HG02759 (cell line): Measurements from ENCODE around the gene MAP7D3.

Experiments used
- ATAC-seq: cut with Tn5 transposase; IDR thresholded peaks from one replicate; pipeline ENCODE4 v1.9.1; 2021; ENCODE audit warnings: mild to moderate bottlenecking, moderate library complexity; ENCODE audit not compliant: unreplicated experiment

MAP7D3 gene

DNA sequence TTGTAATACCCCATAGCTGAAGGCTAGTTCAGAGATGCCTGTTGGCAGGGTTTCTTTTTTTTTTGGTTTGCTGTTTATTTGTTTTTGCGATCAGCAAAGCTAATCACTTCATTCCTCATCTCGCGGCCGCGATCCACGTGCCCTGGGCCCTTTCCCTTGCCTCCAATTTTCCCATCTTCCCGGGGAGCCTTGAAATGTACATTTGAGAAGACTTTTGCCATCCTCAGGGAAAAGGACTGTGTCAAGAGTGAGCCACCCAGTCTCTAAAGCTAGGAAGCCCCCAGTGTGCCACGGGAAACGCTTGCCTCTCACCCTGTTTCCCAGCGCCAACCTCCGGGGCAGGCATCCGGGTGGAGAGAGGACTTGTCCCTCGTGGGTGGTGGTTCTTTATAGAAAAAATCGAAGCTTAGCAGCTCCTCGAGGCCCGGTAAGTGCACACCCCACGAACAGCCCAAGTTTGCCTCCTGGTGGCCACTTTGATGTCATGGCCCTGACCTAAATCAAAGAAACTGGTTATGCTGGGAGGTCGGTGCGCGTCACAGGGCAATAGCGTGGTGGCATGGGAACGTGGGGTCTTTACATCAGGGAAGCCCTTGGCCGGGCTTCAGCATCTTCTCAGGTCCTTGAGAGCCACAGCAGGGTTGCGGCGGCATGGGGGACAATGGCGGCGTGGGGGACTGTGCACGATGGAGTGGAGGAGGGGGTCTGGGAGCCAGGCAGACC, 42.0 kb downstream of the MAP7D3 start:
- ATAC-seq, result no peak

- ATAC-seq, result no peak
Observed at GRCh38 chrX:136207546-136207945, 43.7 kb downstream of the MAP7D3 start.

GRCh38 chrX:136206916-136207315, 44.3 kb downstream of the MAP7D3 start:
- ATAC-seq, result no peak

- no peak for ATAC-seq
Observed at GRCh38 chrX:136205882-136206380, 45.3 kb downstream of the MAP7D3 start.

DNA sequence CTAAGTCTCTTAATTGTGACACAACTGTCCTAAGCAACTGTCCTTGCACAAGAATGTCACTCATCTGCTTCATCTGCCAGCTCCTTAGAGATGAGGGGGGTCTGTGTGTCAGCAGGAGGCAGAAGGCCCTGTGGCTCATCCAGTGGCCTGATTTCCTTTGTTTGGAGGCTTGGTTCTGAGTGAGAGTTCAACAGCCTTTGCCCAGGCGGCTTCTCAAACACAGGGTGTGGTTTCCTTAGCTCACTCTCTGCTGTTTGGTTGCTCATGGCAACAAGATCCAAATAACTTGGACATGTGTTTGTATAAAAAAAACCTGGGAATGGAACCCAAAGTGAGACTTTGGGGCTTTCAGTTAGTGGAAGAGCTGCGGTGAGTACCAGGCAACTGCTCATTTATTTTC, 46.6 kb downstream of the MAP7D3 start:
- ATAC-seq, result no peak

- no peak for ATAC-seq
Observed at GRCh38 chrX:136203951-136204350, 47.2 kb downstream of the MAP7D3 start.

- ATAC-seq, result no peak
Observed at GRCh38 chrX:136203438-136203837, 47.8 kb downstream of the MAP7D3 start.

- no peak for ATAC-seq
Observed at GRCh38 chrX:136202889-136203288, 48.3 kb downstream of the MAP7D3 start.

GRCh38 chrX:136201601-136202000, 49.6 kb downstream of the MAP7D3 start:
- no peak for ATAC-seq

- ATAC-seq, result no peak
Observed at GRCh38 chrX:136200466-136200865, 50.7 kb downstream of the MAP7D3 start.

- no peak for ATAC-seq
Observed at GRCh38 chrX:136199365-136199764, 51.8 kb downstream of the MAP7D3 start.

DNA sequence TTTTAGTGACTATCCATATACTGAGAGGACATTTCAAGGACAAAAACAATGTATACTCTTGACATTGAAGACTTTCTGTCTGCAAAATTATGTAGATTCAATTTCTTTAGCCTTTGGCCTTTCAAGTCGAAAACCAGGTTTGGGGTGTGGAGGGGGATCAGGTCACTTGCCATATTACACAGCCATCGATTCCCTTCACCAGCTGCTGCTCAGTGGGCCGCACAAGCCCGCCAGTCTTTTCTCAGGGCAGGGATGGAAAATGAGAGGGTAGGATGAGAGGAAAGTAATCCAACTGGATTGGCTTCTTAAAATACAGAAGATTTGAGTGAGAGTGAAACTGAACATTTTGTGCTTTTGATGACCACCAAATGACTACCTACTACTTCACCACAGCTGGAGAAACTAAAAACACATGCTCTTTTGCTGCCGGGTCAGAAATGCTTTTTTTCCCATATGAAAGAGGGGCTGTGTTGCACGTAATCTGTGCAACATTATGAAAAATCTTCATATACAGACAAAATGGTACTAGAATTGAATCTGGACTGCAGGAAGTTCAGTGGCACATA, 52.4 kb downstream of the MAP7D3 start:
- ATAC-seq, result no peak

- no peak for ATAC-seq
Observed at GRCh38 chrX:136198010-136198409, 53.2 kb downstream of the MAP7D3 start.

DNA sequence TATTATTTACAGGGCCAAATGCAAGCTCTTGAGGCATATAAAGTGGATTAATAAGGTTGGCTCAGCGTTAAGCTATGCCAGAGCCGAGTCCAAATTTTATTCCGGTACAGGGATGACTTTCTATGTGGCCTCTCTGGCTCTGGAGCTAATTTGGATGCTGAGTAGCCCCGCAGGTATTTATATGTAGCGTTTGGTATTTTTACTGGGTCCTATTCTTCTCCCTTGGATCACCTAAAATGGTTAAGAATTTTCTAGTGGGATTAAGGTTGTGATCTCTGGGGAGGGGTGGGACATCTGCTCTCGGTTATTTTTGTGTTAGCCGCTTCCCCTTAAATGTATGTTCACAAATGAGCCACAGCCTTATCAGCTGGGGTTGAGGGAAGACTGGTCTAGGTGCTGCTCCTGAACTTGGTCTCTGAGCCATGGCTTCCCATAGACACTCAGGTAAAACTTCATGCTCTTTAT, 54.5 kb downstream of the MAP7D3 start:
- no peak for ATAC-seq

- ATAC-seq, result no peak
Observed at GRCh38 chrX:136195247-136195646, 56.0 kb downstream of the MAP7D3 start.

DNA sequence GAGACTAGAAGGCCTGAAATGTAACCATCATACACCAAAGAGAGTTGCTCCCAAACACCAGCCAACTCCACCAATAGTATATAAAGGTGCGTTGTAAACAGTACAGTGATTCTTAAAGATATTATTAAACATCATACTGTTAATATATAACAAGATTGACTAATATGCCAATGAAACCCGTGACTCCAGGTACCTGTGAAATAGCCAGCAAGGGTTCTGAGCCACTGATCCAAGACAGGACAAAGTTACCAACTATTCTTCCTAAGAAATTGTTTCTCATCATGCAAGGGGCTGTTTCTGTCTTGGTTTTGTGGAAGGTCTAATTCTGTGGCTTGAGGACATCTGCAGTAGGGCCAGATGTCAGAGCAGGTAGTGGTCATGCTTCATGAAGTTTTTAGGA, 56.7 kb downstream of the MAP7D3 start:
- no peak for ATAC-seq

- ATAC-seq, result no peak
Observed at GRCh38 chrX:136193771-136194170, 57.4 kb downstream of the MAP7D3 start.

DNA sequence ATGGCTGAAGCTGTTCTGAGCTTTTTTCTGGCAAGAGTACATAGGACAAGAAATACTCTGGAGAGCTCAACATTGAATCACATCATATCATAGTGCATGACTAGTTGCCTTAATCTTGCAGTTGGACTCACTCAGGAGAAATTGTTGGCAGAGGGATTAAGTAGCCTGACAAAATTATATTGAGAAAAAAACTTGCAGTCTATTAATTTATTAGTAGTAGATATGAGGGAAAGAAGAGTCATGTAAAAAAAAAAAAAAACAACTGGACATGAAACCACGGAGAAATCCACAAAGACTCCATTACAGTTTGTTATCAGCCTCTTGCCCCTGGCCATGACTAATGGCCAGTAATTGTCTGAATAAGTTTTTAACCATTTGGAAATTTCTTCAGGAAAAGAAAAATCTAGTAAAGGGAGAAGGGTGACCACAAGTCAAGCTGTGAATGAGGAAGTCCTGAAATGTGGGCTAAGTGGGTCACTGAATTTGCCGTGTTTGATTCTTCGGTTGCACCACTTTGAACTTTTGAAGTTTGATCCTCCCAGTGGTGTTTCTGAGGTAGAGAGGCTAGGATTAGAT, 58.3 kb downstream of the MAP7D3 start:
- ATAC-seq, result no peak

GRCh38 chrX:136192135-136192534, 59.1 kb downstream of the MAP7D3 start:
- no peak for ATAC-seq

DNA sequence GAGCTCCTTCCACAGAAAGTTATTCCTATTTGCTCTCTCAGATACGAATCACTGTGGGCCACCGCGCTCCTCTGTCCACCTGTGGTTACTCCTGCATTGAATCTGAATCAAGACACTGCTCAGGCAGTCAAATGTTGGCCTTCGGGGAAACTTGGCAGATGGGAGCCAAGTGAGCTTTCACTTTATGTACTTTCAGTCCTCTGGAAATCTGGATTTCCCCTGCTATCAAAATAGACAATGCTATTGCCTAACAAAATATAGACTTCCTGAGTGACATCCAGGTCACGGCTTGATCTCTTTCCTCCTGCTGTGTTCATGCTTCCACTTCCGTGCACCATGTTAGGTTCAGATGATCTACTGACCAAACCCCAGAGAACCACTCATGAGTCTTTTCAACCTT, 60.0 kb downstream of the MAP7D3 start:
- ATAC-seq, result no peak

DNA sequence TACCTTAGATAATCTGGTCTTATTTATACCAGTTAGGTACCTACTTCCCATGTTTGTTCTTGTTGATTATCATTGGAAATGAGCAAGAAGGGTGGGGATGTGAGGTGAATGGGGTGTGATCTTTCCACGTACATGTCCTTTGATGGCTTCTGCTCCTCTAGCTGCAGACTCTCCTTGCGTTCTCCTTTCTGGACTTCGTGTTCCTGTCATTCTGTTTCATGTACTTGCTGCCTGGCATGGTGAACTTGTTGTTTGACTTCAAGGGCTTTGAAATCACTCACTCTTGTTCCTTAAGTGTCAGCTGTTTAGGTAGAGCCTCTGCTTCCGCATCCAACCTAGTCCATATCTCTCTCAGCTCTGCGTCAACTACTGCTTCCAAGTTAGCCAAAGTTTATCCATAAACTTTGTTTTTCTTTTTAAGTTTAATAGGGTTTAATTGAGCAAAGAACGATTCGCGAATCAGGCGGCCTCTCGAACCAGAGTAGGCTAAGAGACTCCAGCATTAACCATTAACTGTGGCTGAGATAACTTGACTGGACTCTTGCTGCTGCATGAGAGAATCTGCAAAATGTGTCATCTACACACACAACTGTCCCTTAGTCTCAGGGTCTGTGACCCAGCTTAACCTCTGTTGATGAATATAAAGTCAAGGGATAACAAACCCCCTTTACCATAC, 61.0 kb downstream of the MAP7D3 start:
- ATAC-seq, result no peak

DNA sequence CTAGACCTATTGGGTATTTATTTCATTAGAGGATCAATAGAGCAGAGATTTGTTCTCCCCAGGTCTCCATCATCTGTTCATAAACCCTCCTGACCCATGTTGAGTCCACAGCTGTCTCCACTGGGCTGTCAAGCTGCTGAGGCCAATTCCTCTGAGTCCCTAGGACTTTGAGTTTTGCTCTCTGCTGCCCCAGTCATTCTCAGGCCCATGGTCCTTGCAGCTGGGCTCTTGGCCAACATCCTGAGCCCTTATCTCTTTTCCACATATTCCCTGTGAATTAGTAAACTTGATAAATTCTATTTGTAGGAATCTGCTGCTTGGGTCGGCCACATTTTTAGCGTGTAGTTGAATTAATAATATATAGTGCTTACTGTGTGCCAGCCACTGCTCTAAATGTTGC, 62.0 kb downstream of the MAP7D3 start:
- ATAC-seq, result no peak
